GM12878 (cell line): ENCODE data around the gene MAST4. TPM values are rescaled to one million over a fixed set of nuclear protein-coding genes. Genes with fewer than 3 reads are reported as not detected.

ENCODE experiments used
- ATAC-seq: fragments of 200-7000 bp; cut with Tn5 transposase; 3 replicates; pipeline ENCODE4 v1.9.1; 2020; ENCODE audit warnings: mild to moderate bottlenecking, moderate library complexity
- BruUV-seq: library from RNA; stranded (reverse); fragments of 400-500 nt; replicated peaks from 2 replicates; lab custom pipeline; 2021; lab: Mats Ljungman, UMichigan
- CTCF ChIA-PET: fragments of 300-600 bp; sonication (Branson Sonifier 250); formaldehyde crosslinking; extraction: SDS; loops from one replicate; lab custom pipeline; 2021; ENCODE audit warnings: inconsistent platforms; lab: Yijun Ruan, JAX
- POLR2A ChIA-PET: fragments of 350-600 bp; formaldehyde crosslinking; extraction: SDS; loops from one replicate; lab custom pipeline; 2021; ENCODE audit warnings: inconsistent platforms; lab: Charles Lee
- RAD21 ChIA-PET: fragments of 300-600 bp; sonication (Branson Sonifier 250); formaldehyde crosslinking; loops from one replicate; lab custom pipeline; 2023; ENCODE audit warnings: antibody characterized with exemption; ENCODE audit not compliant: unreplicated experiment; lab: Charles Lee
- SMC1A ChIA-PET: fragments of 300-600 bp; sonication (Branson Sonifier 250); formaldehyde crosslinking; loops from one replicate; lab custom pipeline; 2023; ENCODE audit not compliant: unreplicated experiment, uncharacterized antibody; lab: Charles Lee
- DNase-seq: peaks from one replicate; pipeline ENCODE4 v3.0.0-alpha.2; 2011; ENCODE audit warnings: low read depth, low spot score
- FAIRE-seq: peaks from 3 replicates; lab custom pipeline; 2011; peaks lifted over from hg19 to GRCh38; lab: Jason Lieb, UNC
- H2AFZ ChIP-seq: 2 replicates; pipeline ENCODE4 v1.6.0; 2011; ENCODE audit warnings: low read depth, low read length, control low read depth; ENCODE audit not compliant: control insufficient read depth
- H3K27ac ChIP-seq: 2 replicates; pipeline ENCODE4 v1.5.1; 2011; ENCODE audit warnings: control low read depth; ENCODE audit not compliant: control insufficient read depth, insufficient read depth
- H3K27me3 ChIP-seq, 2 experiments: replicated peaks in 1 of 2; 2 replicates each; pipeline versions ENCODE4 v1.6.0 to v1.6.1; 2011; ENCODE audit warnings: low read length in 1 of 2; ENCODE audit not compliant: control insufficient read depth in 2 of 2, insufficient read depth in 2 of 2
- H3K36me3 ChIP-seq, 2 experiments: 2 replicates each; pipeline ENCODE4 v1.5.1; 2011; ENCODE audit warnings: low read length in 1 of 2; ENCODE audit not compliant: control insufficient read depth in 2 of 2, insufficient read depth in 2 of 2
- H3K4me1 ChIP-seq: 2 replicates; pipeline ENCODE4 v1.6.1; 2011; ENCODE audit warnings: mild to moderate bottlenecking, low read length, moderate library complexity, mixed read lengths; ENCODE audit not compliant: control insufficient read depth, insufficient read depth
- H3K4me2 ChIP-seq: 2 replicates; pipeline ENCODE4 v1.6.0; 2011; ENCODE audit warnings: control low read depth; ENCODE audit not compliant: control insufficient read depth, insufficient read depth
- H3K4me3 ChIP-seq: fragments of 200-600 bp; sonication (generic); 2 replicates; pipeline ENCODE4 v1.5.1; 2016
- H3K79me2 ChIP-seq: 2 replicates; pipeline ENCODE4 v1.6.0; 2011; ENCODE audit warnings: low read length; ENCODE audit not compliant: control insufficient read depth, insufficient read depth
- H3K9ac ChIP-seq: 2 replicates; pipeline ENCODE4 v1.8.0; 2011; ENCODE audit warnings: low read length, control low read depth, mixed read lengths; ENCODE audit not compliant: control insufficient read depth, insufficient read depth
- H3K9me3 ChIP-seq: replicated peaks from 3 replicates; pipeline ENCODE4 v1.5.1; 2011; ENCODE audit warnings: mild to moderate bottlenecking, low read length; ENCODE audit not compliant: control insufficient read depth, insufficient read depth
- H4K20me1 ChIP-seq: 2 replicates; pipeline ENCODE4 v1.6.0; 2011; ENCODE audit not compliant: control insufficient read depth, insufficient read depth
- ASH2L ChIP-seq: fragments of 300-600, 200-600 bp; sonication (generic); IDR thresholded peaks from 2 replicates; pipeline ENCODE4 v1.6.1; 2017; ENCODE audit warnings: low read depth, mild to moderate bottlenecking, borderline replicate concordance
- BACH1 ChIP-seq: fragments of 450-650 bp; IDR thresholded peaks from 2 replicates; pipeline ENCODE4 v1.6.1; 2017; ENCODE audit warnings: mild to moderate bottlenecking, borderline replicate concordance
- E4F1 ChIP-seq: fragments of 450-650 bp; IDR thresholded peaks from 2 replicates; pipeline ENCODE4 v1.6.1; 2018; ENCODE audit warnings: borderline replicate concordance, mild to moderate bottlenecking; ENCODE audit not compliant: partially characterized antibody
- GABPA ChIP-seq: IDR thresholded peaks from 2 replicates; pipeline ENCODE4 v1.6.1; 2014; ENCODE audit warnings: antibody characterized with exemption, low read depth, mild to moderate bottlenecking, inconsistent platforms
- JUNB ChIP-seq: IDR thresholded peaks from 2 replicates; pipeline ENCODE4 v1.6.1; 2016; ENCODE audit warnings: antibody characterized with exemption, mild to moderate bottlenecking
- PML ChIP-seq: IDR thresholded peaks from 2 replicates; pipeline ENCODE4 v1.6.1; 2012; ENCODE audit warnings: low read length, inconsistent platforms
- SMARCA5 ChIP-seq: fragments of 450-650 bp; IDR thresholded peaks from 2 replicates; pipeline ENCODE4 v1.6.1; 2017; ENCODE audit warnings: mild to moderate bottlenecking
- SRF ChIP-seq, 2 experiments: IDR thresholded peaks; 2 replicates each; pipeline ENCODE4 v1.6.1; 2011; ENCODE audit warnings: low read depth in 2 of 2, low read length in 2 of 2, mild to moderate bottlenecking in 1 of 2, moderate library complexity in 1 of 2
- TAF1 ChIP-seq: IDR thresholded peaks from 2 replicates; pipeline ENCODE4 v1.6.1; 2011; ENCODE audit warnings: mild to moderate bottlenecking, low read depth, low read length, borderline replicate concordance
- WGBS: methylation state at CpG from one replicate; pipeline ENCODE4 v1.1.6; 2016; ENCODE audit warnings: low lambda C conversion rate; ENCODE audit not compliant: insufficient replicate concordance, insufficient coverage; ENCODE audit errors: missing lambda C conversion rate; 5-methylcytosine and 5-hydroxymethylcytosine counted together
- in situ Hi-C: fragments of 300-500 bp; cut with MboI; formaldehyde crosslinking; loops from 9 replicates; pipeline ENCODE4 v1.14.3; 2018; ENCODE audit warnings: mixed read lengths
- intact Hi-C: fragments of 100-400 bp; cut with micrococcal nuclease; formaldehyde crosslinking; loops from one replicate; pipeline ENCODE4 v1.14.2; 2022; ENCODE audit not compliant: unreplicated experiment
- polyA plus RNA-seq, 11 experiments: library from polyadenylated mRNA; depleted of rRNA in 4 of 11; unstranded in 6 of 11; stranded (reverse) in 5 of 11; fragments of >200 nt; fragmentation: Nextera tagmentation in 4 of 11; fragmentation: Illumina TruSeq in 1 of 11; extraction: Ambion mirVana in 4 of 11; extraction: Trizol in 1 of 11; gene quantifications; 1 replicate in 1 of 11; 2 replicates in 10 of 11; pipeline versions ENCODE4 v1.2.1 to v1.2.3, GENCODE V29; 2011 to 2016; ENCODE audit warnings: inconsistent platforms in 2 of 11, missing spikeins in 2 of 11, low read depth in 1 of 11
- total RNA-seq, 4 experiments: library from RNA; depleted of rRNA in 3 of 4; stranded (reverse); fragments of >200 nt in 3 of 4; fragmentation: Illumina TruSeq in 1 of 4; extraction: Trizol in 1 of 4; gene quantifications; 2 replicates each; pipeline versions ENCODE4 v1.2.1 to v1.2.3, GENCODE V29; 2013 to 2021

The MAST4 gene
- total and polyA plus RNA-seq, 10 of the 15 experiments (the other 5 are each of a cell fraction or from before 2014, with no cell fraction given): 0.02 to 1.6 (median 0.29) TPM; not detected in 1

DNA sequence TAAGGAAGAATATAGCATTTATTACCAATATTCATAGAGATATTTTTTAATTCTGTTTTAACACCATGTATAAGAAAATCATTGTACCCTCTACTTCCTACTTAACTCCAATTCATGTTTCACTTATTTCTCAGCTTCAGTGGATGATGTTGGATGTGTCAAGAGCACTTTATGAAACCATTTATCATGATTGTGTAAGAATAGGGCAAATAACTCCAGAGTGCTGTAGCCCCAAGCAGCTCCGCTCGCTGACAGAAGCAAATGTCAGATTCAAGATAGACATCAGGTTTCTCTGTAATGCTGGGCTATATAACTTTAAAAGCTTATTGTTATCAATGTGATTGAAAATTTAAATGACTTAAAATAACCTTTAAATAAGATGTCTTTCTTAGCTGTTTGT is 50.4 kb downstream of the MAST4 start:
- ATAC-seq (no peak), FAIRE-seq (no peak), DNase-seq (no peak)
- Histone ChIP-seq H3K9me3 (no peaks in the 10 kb centered on the region; the same call in 2 of the 3 replicates), H3K27ac (no peak overlapping the region), H2AFZ (no peak overlapping the region), H3K79me2 (no peaks in the 10 kb centered on the region), H3K4me1 (no peaks in the 10 kb centered on the region), H3K9ac (no peak overlapping the region), H3K36me3 (no peaks in the 10 kb centered on the region), H3K4me3 (no peak overlapping the region), H3K27me3 (no peaks in the 10 kb centered on the region), H3K4me2 (no peak overlapping the region), H4K20me1 (no peaks in the 10 kb centered on the region)
- in situ Hi-C loops: no loop called here
- no TSS peak for BruUV-seq
- WGBS: 96% methylated on average over 2 of the region's 2 CpGs
- CTCF ChIA-PET: interaction anchor here (1.3 kb wide), 1 partner anchor 9 kb away, joined by 4 read pairs; no protein-coding TSS in a partner anchor
- intact Hi-C loops: no loop called here
- POLR2A ChIA-PET: no interaction called here
- TF ChIP-seq TAF1 (no peak), JUNB (no peak), SMARCA5 (no peak), E4F1 (no peak), BACH1 (no peak), PML (no peak), ASH2L (no peak), SRF (IDR thresholded peaks at IDR 0.05; ENCODE audit: low read depth in 2 of 2, low read length in 2 of 2) (no peak), GABPA (no peak)
- SMC1A ChIA-PET: no interaction called here
- RAD21 ChIA-PET: no interaction called here
